Superior temporal gyrus (tissue), 1 donor: ENCODE results near the gene NDUFS6.

Experiments
- DNase-seq: peaks from one replicate; pipeline ENCODE4 v3.0.0-alpha.2; 2016; ENCODE audit errors: extremely low spot score

NDUFS6 gene

GRCh38 chr5:1851290-1851934 is 50.2 kb downstream of the NDUFS6 start:
- DNase-seq, result no peak

- DNase-seq, result no peak
Measured at GRCh38 chr5:1852324-1852947, 51.2 kb downstream of the NDUFS6 start.

GRCh38 chr5:1853531-1853930 is 52.3 kb downstream of the NDUFS6 start:
- DNase-seq, result no peak

GRCh38 chr5:1855075-1855474 is 53.9 kb downstream of the NDUFS6 start:
- no peak for DNase-seq

- no peak for DNase-seq
Measured at GRCh38 chr5:1855596-1855995, 54.4 kb downstream of the NDUFS6 start.

- DNase-seq, result no peak
Measured at GRCh38 chr5:1856596-1857255, 55.5 kb downstream of the NDUFS6 start.

GRCh38 chr5:1857256-1857600 is 56.0 kb downstream of the NDUFS6 start:
- DNase-seq, result no peak

GRCh38 chr5:1858436-1858835 is 57.2 kb downstream of the NDUFS6 start:
- DNase-seq, result no peak

- DNase-seq, result no peak
Measured at GRCh38 chr5:1859099-1859498, 57.9 kb downstream of the NDUFS6 start.

GRCh38 chr5:1860021-1860610 is 58.9 kb downstream of the NDUFS6 start:
- no peak for DNase-seq

- peak; percentile 21 for DNase-seq
Measured at GRCh38 chr5:1860949-1861348, 59.7 kb downstream of the NDUFS6 start.

- DNase-seq, result no peak
Measured at GRCh38 chr5:1864896-1865440, 63.8 kb downstream of the NDUFS6 start.

GRCh38 chr5:1865486-1865885 is 64.3 kb downstream of the NDUFS6 start:
- no peak for DNase-seq
